Measurements from ENCODE around the gene TSGA10IP. TPM values are rescaled to one million over a fixed set of nuclear protein-coding genes. Genes with fewer than 3 reads are reported as not detected.

TSGA10IP gene
- total RNA-seq, 4 donors from 2014 or later = not detected

DNA sequence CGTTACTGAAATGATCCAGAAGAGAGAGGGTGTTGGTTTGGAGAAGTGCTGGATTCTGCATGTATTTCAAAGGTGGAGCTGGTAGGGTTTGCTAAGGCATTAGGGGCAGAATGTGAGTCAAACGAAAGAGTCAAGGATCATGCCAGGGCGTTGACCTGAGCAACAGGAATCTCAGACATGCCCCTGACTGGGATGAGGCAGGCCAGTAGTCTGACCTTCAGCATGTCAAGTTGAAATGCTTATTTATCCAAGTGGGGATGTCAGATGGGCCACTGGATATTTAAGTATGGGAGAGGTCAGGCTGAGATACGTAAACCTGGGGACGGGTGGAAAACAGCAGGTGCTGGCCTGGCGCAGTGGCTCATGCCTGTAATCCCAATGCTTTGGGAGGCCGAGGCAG, 2.7 kb upstream of the TSGA10IP start:
- Histone ChIP-seq H3K36me3 (no peaks in the 10 kb centered on the region), H3K9me3 (no peaks in the 10 kb centered on the region), H3K4me3 (no peak overlapping the region), H3K27me3 (no peaks in the 10 kb centered on the region), H3K27ac (no peak overlapping the region), H3K4me1 (no peaks in the 10 kb centered on the region)
- WGBS = 88% methylated on average over 7 of the region's 7 CpGs
- no peak for DNase-seq (ENCODE audit: low spot score in 2 of 2)
- TF ChIP-seq POLR2AphosphoS5 (IDR thresholded peaks at IDR 0.05) = no peak
- no peak for TF ChIP-seq EP300 (IDR thresholded peaks at IDR 0.05)
- TF ChIP-seq, protein P1, sequence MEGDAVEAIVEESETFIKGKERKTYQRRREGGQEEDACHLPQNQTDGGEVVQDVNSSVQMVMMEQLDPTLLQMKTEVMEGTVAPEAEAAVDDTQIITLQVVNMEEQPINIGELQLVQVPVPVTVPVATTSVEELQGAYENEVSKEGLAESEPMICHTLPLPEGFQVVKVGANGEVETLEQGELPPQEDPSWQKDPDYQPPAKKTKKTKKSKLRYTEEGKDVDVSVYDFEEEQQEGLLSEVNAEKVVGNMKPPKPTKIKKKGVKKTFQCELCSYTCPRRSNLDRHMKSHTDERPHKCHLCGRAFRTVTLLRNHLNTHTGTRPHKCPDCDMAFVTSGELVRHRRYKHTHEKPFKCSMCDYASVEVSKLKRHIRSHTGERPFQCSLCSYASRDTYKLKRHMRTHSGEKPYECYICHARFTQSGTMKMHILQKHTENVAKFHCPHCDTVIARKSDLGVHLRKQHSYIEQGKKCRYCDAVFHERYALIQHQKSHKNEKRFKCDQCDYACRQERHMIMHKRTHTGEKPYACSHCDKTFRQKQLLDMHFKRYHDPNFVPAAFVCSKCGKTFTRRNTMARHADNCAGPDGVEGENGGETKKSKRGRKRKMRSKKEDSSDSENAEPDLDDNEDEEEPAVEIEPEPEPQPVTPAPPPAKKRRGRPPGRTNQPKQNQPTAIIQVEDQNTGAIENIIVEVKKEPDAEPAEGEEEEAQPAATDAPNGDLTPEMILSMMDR (IDR thresholded peaks at IDR 0.05) = no peak
- TF ChIP-seq POLR2A (IDR thresholded peaks at IDR 0.05) = no peak

DNA sequence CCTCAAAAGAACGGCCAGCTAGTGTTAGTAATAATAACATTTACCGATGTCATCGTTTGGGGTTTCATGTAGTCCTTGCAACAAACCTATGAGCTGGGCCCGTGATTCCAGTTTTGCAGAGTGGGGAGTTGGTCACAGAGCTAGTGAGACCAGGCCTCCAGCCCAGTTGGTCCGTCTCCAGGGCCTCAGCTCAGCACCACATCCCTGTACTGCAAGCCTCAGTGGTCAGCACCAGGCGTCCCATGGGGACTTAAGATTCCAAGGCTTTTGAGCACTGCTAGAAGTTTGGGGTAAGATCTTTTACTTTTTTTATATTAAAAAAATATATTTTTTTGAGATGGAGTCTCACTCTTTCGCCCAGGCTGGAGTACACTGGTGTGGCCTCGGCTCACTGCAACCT, 1.1 kb upstream of the TSGA10IP start:
- 90% methylated on average over 8 of the region's 8 CpGs for WGBS
- Histone ChIP-seq H3K4me1 (no peaks in the 10 kb centered on the region), H3K27ac (no peak overlapping the region), H3K36me3 (no peaks in the 10 kb centered on the region), H3K27me3 (no peaks in the 10 kb centered on the region), H3K9me3 (no peaks in the 10 kb centered on the region), H3K4me3 (no peak overlapping the region)
- TF ChIP-seq, protein P1 (IDR thresholded peaks at IDR 0.05) = no peak
- no peak for TF ChIP-seq EP300 (IDR thresholded peaks at IDR 0.05)
- no peak for TF ChIP-seq POLR2AphosphoS5 (IDR thresholded peaks at IDR 0.05)
- TF ChIP-seq POLR2A (IDR thresholded peaks at IDR 0.05) = no peak
- DNase-seq (ENCODE audit: low spot score in 2 of 2) = no peak

DNA sequence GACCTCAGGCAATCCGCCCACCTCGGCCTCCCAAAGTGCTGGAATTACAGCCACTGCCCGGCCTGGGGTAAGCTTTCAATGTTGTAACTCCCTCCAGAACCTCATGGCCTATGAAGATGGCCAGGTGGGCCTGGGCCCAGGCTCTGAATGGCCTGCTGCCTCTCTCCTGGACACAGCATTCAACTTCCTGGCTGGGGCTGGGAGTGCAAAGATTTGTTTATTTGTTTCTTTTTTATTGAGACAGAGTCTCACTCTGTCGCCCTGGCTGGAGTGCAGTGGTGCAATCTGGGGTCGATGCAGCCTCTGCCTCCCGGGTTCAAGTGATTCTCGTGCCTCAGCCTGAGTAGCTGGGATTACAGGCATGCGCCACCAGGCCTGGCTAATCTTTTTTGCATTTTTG, 513 bp upstream of the TSGA10IP start:
- H3K4me1 ChIP-seq = no peaks in the 10 kb centered on the region
- H3K27me3 ChIP-seq = no peaks in the 10 kb centered on the region
- H3K9me3 ChIP-seq = no peaks in the 10 kb centered on the region
- DNase-seq (ENCODE audit: low spot score in 2 of 2) = no peak
- TF ChIP-seq, protein P1 (IDR thresholded peaks at IDR 0.05) = no peak
- TF ChIP-seq POLR2A (IDR thresholded peaks at IDR 0.05) (no peak), EP300 (IDR thresholded peaks at IDR 0.05) (no peak), POLR2AphosphoS5 (IDR thresholded peaks at IDR 0.05) (no peak)
- no peak overlapping the region for H3K4me3 ChIP-seq
- WGBS = 83% methylated on average over 5 of the region's 8 CpGs
- no peaks in the 10 kb centered on the region for H3K36me3 ChIP-seq
- no peak overlapping the region for H3K27ac ChIP-seq

DNA sequence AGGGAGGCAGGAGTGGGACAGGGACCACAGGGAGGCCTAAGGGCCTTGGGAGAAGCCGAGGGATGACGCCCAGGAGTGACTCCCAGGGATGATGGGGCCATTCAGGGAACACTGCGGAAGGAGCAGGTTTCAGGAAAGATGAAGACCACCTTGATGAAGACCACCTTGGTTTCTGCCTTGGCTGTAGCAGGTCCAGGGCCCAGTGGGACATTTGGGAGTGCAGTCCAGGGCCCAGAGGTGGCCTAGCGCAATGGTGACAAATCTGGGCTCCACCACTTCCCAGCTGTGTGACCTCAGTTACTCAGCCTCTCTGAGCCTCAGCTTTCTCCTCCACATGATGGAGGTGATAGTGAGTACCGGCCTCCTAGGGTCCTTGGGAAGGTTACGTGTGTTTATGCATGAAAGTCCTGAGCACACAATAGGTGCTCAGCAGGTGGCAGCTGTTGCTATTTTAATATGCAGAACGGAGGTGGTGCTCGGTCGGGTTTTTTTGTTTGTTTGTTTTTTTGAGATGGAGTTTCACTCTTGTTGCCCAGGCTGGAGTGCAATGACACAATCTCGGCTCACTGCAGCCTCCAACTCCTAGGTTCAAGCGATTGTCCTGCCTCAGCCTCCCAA, 770 bp downstream of the TSGA10IP start:
- 90% methylated on average over 11 of the region's 11 CpGs for WGBS
- H3K27ac ChIP-seq = no peak overlapping the region
- no peaks in the 10 kb centered on the region for H3K4me1 ChIP-seq
- H3K9me3 ChIP-seq = no peaks in the 10 kb centered on the region
- H3K4me3 ChIP-seq = no peak overlapping the region
- DNase-seq (ENCODE audit: low spot score in 2 of 2) = no peak
- no peaks in the 10 kb centered on the region for H3K27me3 ChIP-seq
- H3K36me3 ChIP-seq = no peaks in the 10 kb centered on the region
- TF ChIP-seq POLR2A (IDR thresholded peaks at IDR 0.05) (no peak), POLR2AphosphoS5 (IDR thresholded peaks at IDR 0.05) (no peak), EP300 (IDR thresholded peaks at IDR 0.05) (no peak)
- TF ChIP-seq, protein P1 (IDR thresholded peaks at IDR 0.05) = no peak

DNA sequence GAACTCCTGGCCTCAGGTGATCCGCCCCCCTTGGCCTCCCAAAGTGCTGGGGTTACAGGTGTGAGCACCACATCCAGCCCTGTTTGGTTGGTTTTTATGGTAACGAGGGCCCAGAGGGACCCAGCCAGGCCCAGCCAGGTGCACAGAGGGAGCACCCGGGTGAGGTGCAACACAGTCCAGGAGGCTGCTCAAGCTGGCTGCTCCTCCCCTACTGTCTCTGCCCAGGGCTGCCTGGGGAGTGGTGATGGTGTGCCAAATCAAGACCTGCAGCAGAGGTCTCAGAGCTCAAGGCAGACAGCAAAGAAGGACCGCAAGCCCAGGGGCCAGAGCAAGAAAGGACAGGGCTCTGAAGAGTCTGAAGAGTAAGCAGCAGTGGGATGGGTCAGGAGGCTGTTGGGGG, 1.4 kb downstream of the TSGA10IP start:
- 74% methylated on average over 3 of the region's 4 CpGs for WGBS
- H3K4me1 ChIP-seq = no peaks in the 10 kb centered on the region
- no peak overlapping the region for H3K27ac ChIP-seq
- DNase-seq (ENCODE audit: low spot score in 2 of 2) = no peak
- H3K4me3 ChIP-seq = no peak overlapping the region
- H3K27me3 ChIP-seq = no peaks in the 10 kb centered on the region
- no peaks in the 10 kb centered on the region for H3K36me3 ChIP-seq
- no peaks in the 10 kb centered on the region for H3K9me3 ChIP-seq
- no peak for TF ChIP-seq POLR2AphosphoS5 (IDR thresholded peaks at IDR 0.05)

DNA sequence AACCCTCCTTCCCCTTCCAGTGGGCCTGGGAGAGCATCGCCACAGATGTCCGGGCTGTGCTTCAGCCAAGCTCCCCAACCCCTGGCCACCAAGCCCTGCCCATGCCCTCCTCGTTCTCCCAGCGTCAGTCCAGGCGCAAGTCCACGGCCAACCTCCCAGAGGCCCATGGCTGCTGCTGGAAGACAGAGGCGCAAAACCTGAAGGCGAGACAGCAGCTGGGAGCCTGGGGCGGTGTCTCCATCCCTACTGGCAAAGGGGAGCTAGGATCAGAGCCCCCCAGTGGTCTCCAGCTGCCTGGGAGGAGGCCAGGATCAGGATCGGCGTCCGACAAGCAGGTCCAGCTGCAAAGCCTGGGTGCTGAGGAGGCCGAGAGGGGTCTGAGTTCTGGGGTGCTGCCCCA, 1.9 kb downstream of the TSGA10IP start:
- H3K36me3 ChIP-seq = no peaks in the 10 kb centered on the region
- 71% methylated on average over 11 of the region's 13 CpGs for WGBS
- no peak overlapping the region for H3K4me3 ChIP-seq
- DNase-seq (ENCODE audit: low spot score in 2 of 2) = no peak
- no peak overlapping the region for H3K27ac ChIP-seq
- TF ChIP-seq, protein P1 (IDR thresholded peaks at IDR 0.05) = no peak
- no peak for TF ChIP-seq EP300 (IDR thresholded peaks at IDR 0.05)
- no peak for TF ChIP-seq POLR2A (IDR thresholded peaks at IDR 0.05)
- TF ChIP-seq POLR2AphosphoS5 (IDR thresholded peaks at IDR 0.05) = no peak
- H3K4me1 ChIP-seq = peaks cover under 1% of the 10 kb centered on the region
- no peaks in the 10 kb centered on the region for H3K9me3 ChIP-seq
- H3K27me3 ChIP-seq = no peaks in the 10 kb centered on the region
